T-helper 17 cell (primary cell): Measurements from ENCODE around the gene FAM222B. TPM values are rescaled to one million over a fixed set of nuclear protein-coding genes. Genes with fewer than 3 reads are reported as not detected.
"Not testable (repeated sequence)": the region's sequence is repeated elsewhere in the genome, so short reads cannot be mapped to it uniquely, and the experiment has no call there.

Source experiments
- ATAC-seq: fragments of 150-1000 bp; cut with Tn5 transposase; 2 replicates; pipeline ENCODE4 v1.10.0; 2021; ENCODE audit warnings: mild to moderate bottlenecking, moderate library complexity
- DNase-seq, 3 donors: peaks; one replicate each; pipeline versions ENCODE4 v3.0.0 to v3.0.0-alpha.2; 2020 to 2021
- H3K9me3 ChIP-seq: one replicate; pipeline ENCODE4 v1.7.0; 2013; ENCODE audit warnings: low read length, mild to moderate bottlenecking; ENCODE audit not compliant: control insufficient read depth, poor library complexity, severe bottlenecking
- H3K27ac Mint-ChIP-seq: one replicate; pipeline ENCODE4 v1.8.0; 2022; ENCODE audit warnings: mild to moderate bottlenecking, moderate library complexity, mixed read lengths
- H3K27me3 Mint-ChIP-seq: one replicate; pipeline ENCODE4 v1.8.0; 2022; ENCODE audit warnings: mixed read lengths
- H3K36me3 Mint-ChIP-seq: one replicate; pipeline ENCODE4 v1.8.0; 2022; ENCODE audit warnings: low read depth, mixed read lengths
- H3K4me1 Mint-ChIP-seq: one replicate; pipeline ENCODE4 v1.8.0; 2022; ENCODE audit warnings: mild to moderate bottlenecking, mixed read lengths
- H3K4me3 Mint-ChIP-seq: one replicate; pipeline ENCODE4 v1.8.0; 2022; ENCODE audit warnings: mild to moderate bottlenecking, moderate library complexity, mixed read lengths
- total RNA-seq, 4 donors: library from RNA in 2 of 4; stranded (reverse) in 2 of 4; gene quantifications; one replicate each; pipeline ENCODE4 v1.2.3 and lab custom pipeline; 2022 to 2026

FAM222B gene
- total RNA-seq, 2 donors from 2014 or later = 18.3 to 22.6 TPM

GRCh38 chr17:28812091-28812747 is 30.4 kb downstream of the FAM222B start:
- ATAC-seq (peak; percentile 99), DNase-seq (peak; percentile 92 to 97 (median 94))
- H3K4me1 Mint-ChIP-seq = peaks cover 30% of the 10 kb centered on the region
- peak overlapping the region; percentile 82 for H3K27ac Mint-ChIP-seq
- H3K27me3 Mint-ChIP-seq = no peaks in the 10 kb centered on the region
- peak overlapping the region; percentile 90 for H3K4me3 Mint-ChIP-seq
- H3K9me3 ChIP-seq = no peaks in the 10 kb centered on the region
- H3K36me3 Mint-ChIP-seq = no peaks in the 10 kb centered on the region

DNA sequence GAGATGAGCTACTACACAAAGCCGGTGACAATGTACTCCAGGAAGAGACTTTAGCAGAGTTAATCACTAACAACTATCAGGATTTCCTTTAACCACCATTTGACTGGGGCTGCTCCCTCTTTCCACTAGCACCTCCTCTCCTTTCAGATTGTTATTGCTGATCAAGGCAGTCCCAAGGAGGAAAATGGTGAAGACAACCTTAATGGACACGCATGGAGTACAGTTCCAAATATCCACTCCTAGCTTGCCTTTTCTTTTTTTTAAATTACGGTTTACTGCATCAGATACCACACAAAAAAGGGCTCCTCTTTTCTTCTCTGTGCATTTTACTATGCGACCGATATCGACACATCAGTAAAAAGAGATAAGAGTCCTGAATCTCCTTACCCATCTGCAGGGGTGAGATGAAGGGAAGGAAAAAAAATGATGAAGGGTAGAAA is 30.9 kb downstream of the FAM222B start:
- H3K4me3 Mint-ChIP-seq = peak overlapping the region; percentile 90
- peak overlapping the region; percentile 75 for H3K27ac Mint-ChIP-seq
- ATAC-seq (peak; percentile 1), DNase-seq (no peak)
- H3K9me3 ChIP-seq = no peaks in the 10 kb centered on the region
- H3K36me3 Mint-ChIP-seq = no peaks in the 10 kb centered on the region
- peaks cover 30% of the 10 kb centered on the region for H3K4me1 Mint-ChIP-seq
- no peaks in the 10 kb centered on the region for H3K27me3 Mint-ChIP-seq

DNA sequence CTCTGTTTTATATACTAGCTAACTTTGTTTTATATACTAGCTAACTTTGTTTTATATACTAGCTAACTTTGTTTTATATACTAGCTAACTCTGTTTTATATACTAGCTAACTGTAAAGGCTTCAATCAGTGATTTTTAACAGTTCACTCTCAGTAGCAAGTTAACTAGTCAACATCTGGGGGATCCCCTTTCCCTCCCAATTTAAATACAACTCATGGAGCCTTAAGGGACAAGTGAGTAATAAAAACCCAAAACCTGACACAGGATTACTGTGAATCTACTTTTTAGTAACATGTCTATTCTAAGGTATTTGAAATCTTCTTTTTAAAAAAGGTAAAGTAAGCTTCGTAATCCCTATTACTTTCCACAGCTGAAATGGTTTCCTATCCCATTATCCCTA is 32.2 kb downstream of the FAM222B start:
- DNase-seq (no peak), ATAC-seq (no peak)
- H3K27me3 Mint-ChIP-seq = no peaks in the 10 kb centered on the region
- H3K9me3 ChIP-seq = no peaks in the 10 kb centered on the region
- H3K36me3 Mint-ChIP-seq = no peaks in the 10 kb centered on the region
- H3K4me1 Mint-ChIP-seq = peaks cover 32% of the 10 kb centered on the region
- H3K27ac Mint-ChIP-seq = peak overlapping the region; percentile 75
- no peak overlapping the region for H3K4me3 Mint-ChIP-seq

- Mint-ChIP-seq H3K27ac (peak overlapping the region; percentile 66), H3K4me1 (peaks cover 31% of the 10 kb centered on the region), H3K4me3 (no peak overlapping the region), H3K36me3 (no peaks in the 10 kb centered on the region), H3K27me3 (no peaks in the 10 kb centered on the region)
- ATAC-seq (no peak), DNase-seq (no peak)
- H3K9me3 ChIP-seq = no peaks in the 10 kb centered on the region
Measured at GRCh38 chr17:28807925-28808634, 34.5 kb downstream of the FAM222B start.

- DNase-seq (no peak), ATAC-seq (no peak)
- H3K36me3 Mint-ChIP-seq = no peaks in the 10 kb centered on the region
- H3K27me3 Mint-ChIP-seq = no peaks in the 10 kb centered on the region
- no peak overlapping the region for H3K4me3 Mint-ChIP-seq
- peak overlapping the region; percentile 62 for H3K27ac Mint-ChIP-seq
- H3K4me1 Mint-ChIP-seq = peaks cover 6% of the 10 kb centered on the region
- no peaks in the 10 kb centered on the region for H3K9me3 ChIP-seq
Measured at GRCh38 chr17:28796062-28796461, 46.5 kb downstream of the FAM222B start.

DNA sequence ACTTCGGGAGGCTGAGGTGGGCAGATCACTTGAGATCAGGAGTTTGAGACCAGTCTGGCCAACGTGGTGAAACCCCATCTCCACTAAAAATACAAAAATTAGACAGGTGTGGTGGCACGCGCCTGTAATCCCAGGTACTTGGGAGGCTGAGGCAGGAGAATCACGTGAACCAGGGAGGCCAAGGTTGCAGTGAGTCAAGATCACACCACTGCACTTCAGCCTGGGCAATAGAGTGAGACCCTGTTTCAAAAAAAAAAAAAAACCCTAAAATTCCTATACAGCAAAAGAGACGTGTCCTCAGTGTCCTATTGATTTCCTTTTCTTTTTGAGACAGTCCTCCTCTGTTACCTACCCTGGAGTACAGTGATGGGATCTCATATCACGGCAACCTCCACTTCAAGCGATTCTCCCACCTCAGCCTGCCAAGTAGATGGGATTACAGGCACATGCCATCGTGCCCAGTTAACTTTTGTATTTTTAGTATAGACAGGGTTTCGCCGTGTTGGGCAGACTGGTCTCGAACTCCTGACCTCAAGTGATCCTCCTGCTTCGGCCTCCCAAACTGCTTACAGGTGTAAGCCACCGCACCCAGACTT is 47.6 kb downstream of the FAM222B start:
- H3K4me3 Mint-ChIP-seq, H3K27me3 Mint-ChIP-seq, ATAC-seq, H3K36me3 Mint-ChIP-seq, H3K9me3 ChIP-seq, H3K4me1 Mint-ChIP-seq, DNase-seq: not testable (repeated sequence)
- H3K27ac Mint-ChIP-seq = peak overlapping the region; percentile 62

DNA sequence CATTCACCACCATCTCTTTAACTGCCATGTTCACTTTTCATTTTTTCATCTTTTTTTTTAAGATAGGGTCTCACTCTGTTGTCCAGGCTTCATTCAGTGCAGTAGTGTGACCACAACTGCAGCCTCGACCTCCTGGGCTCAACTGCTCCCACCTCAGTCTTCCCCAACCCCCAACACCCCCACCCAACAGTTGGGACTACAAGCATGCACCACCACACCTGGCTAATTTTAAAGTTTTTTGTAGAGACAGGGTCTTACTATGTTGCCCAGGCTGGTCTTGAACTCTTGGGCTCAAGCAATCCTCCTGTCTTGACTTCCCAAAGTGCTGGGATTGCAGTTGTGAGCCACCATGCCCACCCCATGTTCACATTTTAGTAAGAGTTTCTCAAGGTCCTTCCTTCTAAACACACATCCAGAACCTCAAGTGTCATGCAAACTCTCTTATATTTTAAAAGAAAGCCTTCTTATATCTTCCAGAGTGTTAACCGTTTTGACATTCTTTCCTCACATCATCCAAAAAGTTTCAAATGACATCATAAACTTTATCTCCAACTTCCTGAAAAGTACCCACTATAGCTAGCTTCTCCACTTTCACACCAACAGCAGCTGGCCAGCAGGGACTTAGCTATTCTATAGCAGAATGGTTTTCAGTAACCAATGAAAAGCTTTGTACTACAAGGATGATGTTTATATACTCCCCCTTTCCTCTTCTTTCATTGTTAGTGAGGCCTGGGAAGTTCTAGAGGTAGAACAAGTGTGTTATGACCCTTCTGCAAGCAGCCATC is 49.5 kb downstream of the FAM222B start:
- no peaks in the 10 kb centered on the region for H3K9me3 ChIP-seq
- peaks cover 10% of the 10 kb centered on the region for H3K4me1 Mint-ChIP-seq
- H3K36me3 Mint-ChIP-seq = no peaks in the 10 kb centered on the region
- DNase-seq = no peak
- ATAC-seq = no peak
- no peaks in the 10 kb centered on the region for H3K27me3 Mint-ChIP-seq
- no peak overlapping the region for H3K4me3 Mint-ChIP-seq
- H3K27ac Mint-ChIP-seq = no peak overlapping the region

DNA sequence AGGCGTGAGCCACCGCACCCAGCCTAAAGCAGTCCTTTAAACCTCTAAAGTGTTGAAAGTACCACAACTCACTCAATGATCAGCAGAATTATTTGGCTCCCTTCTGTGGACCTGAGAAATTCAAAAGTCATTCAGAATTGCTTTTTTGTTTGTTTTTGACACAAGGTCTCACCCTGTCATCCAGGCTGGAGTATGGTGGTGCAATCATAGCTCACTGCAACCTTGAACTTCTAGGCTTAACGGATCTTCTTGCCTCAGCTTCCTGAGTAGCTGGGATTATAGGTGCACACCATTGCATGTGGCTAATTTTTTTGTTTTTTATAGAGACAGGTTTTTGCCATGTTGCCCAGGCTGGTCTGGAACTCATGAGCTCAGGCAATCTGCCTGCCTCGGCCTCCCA is 54.5 kb downstream of the FAM222B start:
- Mint-ChIP-seq H3K27ac (no peak overlapping the region), H3K4me3 (no peak overlapping the region), H3K36me3 (no peaks in the 10 kb centered on the region), H3K27me3 (no peaks in the 10 kb centered on the region), H3K4me1 (peaks cover 8% of the 10 kb centered on the region)
- ATAC-seq = no peak
- H3K9me3 ChIP-seq = no peaks in the 10 kb centered on the region
- DNase-seq = no peak

DNA sequence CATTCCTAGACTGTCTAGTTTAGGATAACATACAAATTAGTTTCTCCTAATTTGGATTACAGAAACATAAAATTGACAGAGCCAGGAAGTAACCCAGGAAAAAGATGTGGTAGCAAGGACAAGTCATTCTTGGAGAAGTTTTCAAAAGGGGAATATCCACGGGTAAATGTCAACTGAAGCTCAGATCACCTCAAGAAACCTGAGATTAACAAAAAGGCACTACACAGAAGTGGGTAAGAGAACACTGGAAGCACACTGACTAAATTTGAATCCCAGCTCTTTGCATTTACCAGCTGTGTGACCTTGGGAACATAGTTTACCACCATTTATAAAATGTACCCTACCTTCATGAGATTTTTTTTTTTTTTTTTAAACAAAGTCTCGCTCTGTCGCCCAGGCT is 59.4 kb downstream of the FAM222B start:
- H3K36me3 Mint-ChIP-seq = peaks cover 3% of the 10 kb centered on the region
- peaks cover 28% of the 10 kb centered on the region for H3K4me1 Mint-ChIP-seq
- ATAC-seq (no peak), DNase-seq (no peak)
- H3K27me3 Mint-ChIP-seq = no peaks in the 10 kb centered on the region
- H3K4me3 Mint-ChIP-seq = no peak overlapping the region
- H3K27ac Mint-ChIP-seq = no peak overlapping the region
- H3K9me3 ChIP-seq = no peaks in the 10 kb centered on the region

DNA sequence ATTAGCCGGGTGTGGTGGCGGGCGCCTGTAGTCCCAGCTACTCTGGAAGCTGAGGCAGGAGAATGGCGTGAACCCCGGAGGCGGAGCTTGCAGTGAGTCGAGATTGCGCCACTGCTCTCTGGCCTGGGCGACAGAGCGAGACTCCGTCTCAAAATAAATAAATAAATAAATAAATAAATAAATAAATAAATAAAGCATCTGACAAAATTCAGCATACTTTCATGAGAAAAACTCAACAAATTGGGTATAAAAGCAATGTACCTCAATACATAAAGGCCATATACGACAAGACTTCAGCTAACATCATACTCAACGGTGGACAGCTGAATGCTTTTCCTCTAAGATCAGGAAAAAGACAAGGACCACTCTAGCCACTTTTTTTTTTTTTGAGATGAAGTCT is 63.0 kb downstream of the FAM222B start:
- H3K9me3 ChIP-seq, H3K4me3 Mint-ChIP-seq, H3K27me3 Mint-ChIP-seq, ATAC-seq, H3K36me3 Mint-ChIP-seq, DNase-seq, H3K27ac Mint-ChIP-seq: not testable (repeated sequence)
- peaks cover 37% of the 10 kb centered on the region for H3K4me1 Mint-ChIP-seq

GRCh38 chr17:28777178-28777577 is 65.4 kb downstream of the FAM222B start:
- ATAC-seq (no peak), DNase-seq (no peak)
- Mint-ChIP-seq H3K4me1 (peaks cover 37% of the 10 kb centered on the region), H3K27ac (peak overlapping the region; percentile 82), H3K27me3 (no peaks in the 10 kb centered on the region), H3K4me3 (no peak overlapping the region), H3K36me3 (peaks cover 3% of the 10 kb centered on the region)
- H3K9me3 ChIP-seq = no peaks in the 10 kb centered on the region

DNA sequence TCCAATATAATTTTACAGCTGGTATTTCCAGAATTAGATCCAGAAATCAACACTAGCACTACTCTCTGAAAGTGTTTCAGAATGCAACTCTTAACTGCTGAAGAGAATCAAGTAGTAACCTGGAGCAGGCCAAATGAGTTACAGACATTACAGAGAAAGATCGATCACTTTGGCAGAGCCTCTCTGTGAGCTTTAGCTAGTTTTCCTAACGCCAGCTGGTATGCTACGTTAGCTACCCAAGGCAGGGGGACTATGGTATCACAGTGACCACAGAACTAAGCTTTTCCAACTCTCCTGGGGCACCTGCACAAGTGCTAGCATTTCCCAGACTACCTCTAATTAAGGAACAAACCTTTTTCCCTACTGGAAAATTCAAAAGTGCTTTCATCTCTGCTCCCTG is 68.4 kb downstream of the FAM222B start:
- no peak for DNase-seq

DNA sequence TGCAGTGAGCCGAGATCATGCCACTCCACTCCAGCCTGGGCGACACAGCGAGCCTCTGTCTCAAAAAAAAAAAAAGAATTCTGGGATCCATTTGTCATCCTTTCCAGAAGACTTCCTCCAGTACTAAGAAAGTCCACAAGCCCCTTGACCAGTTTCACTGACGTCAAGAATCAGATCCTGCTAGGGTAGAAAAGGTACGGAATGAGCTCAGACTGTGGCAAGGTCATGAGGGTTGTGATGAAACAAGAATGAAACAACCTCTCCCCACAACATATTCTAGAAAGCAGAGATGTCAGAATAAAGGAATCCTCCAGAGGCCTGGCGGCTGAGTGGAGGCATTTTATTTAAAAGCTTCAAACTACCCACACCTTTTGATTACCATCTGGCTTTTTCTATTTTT is 68.9 kb downstream of the FAM222B start:
- H3K27ac Mint-ChIP-seq = peak overlapping the region; percentile 43

More for the DNA sequence above, 68.4 kb downstream of the FAM222B start:
- Mint-ChIP-seq H3K4me1 (peaks cover 27% of the 10 kb centered on the region), H3K27ac (peak overlapping the region; percentile 43), H3K4me3 (no peak overlapping the region), H3K27me3 (no peaks in the 10 kb centered on the region), H3K36me3 (peaks cover 3% of the 10 kb centered on the region)
- ATAC-seq = no peak
- H3K9me3 ChIP-seq = no peaks in the 10 kb centered on the region

More for the DNA sequence above, 68.9 kb downstream of the FAM222B start:
- Mint-ChIP-seq H3K36me3 (no peaks in the 10 kb centered on the region), H3K4me3 (no peak overlapping the region), H3K27me3 (no peaks in the 10 kb centered on the region), H3K4me1 (peaks cover 23% of the 10 kb centered on the region)
- DNase-seq (no peak), ATAC-seq (no peak)
- no peaks in the 10 kb centered on the region for H3K9me3 ChIP-seq
